CD4-positive, alpha-beta T cell (primary cell): ENCODE measurements around the gene NOS3. TPM values are rescaled to one million over a fixed set of nuclear protein-coding genes. Genes with fewer than 3 reads are reported as not detected.

ENCODE experiments used
- ATAC-seq: fragments of 200-7000 bp; cut with Tn5 transposase; one replicate; pipeline ENCODE4 v1.10.0; 2022; ENCODE audit warnings: mild to moderate bottlenecking; ENCODE audit not compliant: poor library complexity
- CTCF ChIA-PET: fragments of 350-600 bp; sonication (Branson Sonifier 250); formaldehyde crosslinking; loops from one replicate; lab custom pipeline; 2021; ENCODE audit warnings: antibody characterized with exemption, inconsistent platforms; lab: Charles Lee
- POLR2A ChIA-PET: fragments of 350-600 bp; sonication (Branson Sonifier 250); formaldehyde crosslinking; loops from one replicate; lab custom pipeline; 2021; ENCODE audit warnings: antibody characterized with exemption, inconsistent platforms; lab: Charles Lee
- DNase-seq, 14 experiments: peaks; one replicate each; pipeline ENCODE4 v3.0.0-alpha.2; 2013 to 2020; ENCODE audit warnings: mixed read lengths in 2 of 14
- H3K27ac ChIP-seq, 2 donors: one replicate each; pipeline versions ENCODE4 v1.5.1 to v1.7.0; 2013; ENCODE audit warnings: low read length in 2 of 2, low read depth in 1 of 2, mild to moderate bottlenecking in 1 of 2
- H3K27me3 ChIP-seq, 2 experiments: 1 replicate in 1 of 2; 2 replicates in 1 of 2; pipeline versions ENCODE4 v1.6.1 to v1.7.0; 2013; ENCODE audit warnings: low read length in 2 of 2, control low read depth in 1 of 2, mild to moderate bottlenecking in 1 of 2, moderate library complexity in 1 of 2; ENCODE audit not compliant: insufficient read depth in 2 of 2, control insufficient read depth in 1 of 2
- H3K36me3 ChIP-seq: one replicate; pipeline ENCODE4 v1.6.1; 2013; ENCODE audit warnings: low read length, control low read depth; ENCODE audit not compliant: insufficient read depth
- H3K4me1 ChIP-seq: one replicate; pipeline ENCODE4 v1.6.1; 2013; ENCODE audit warnings: low read length, control low read depth; ENCODE audit not compliant: insufficient read depth
- H3K4me3 ChIP-seq: one replicate; pipeline ENCODE4 v1.5.1; 2013; ENCODE audit warnings: mild to moderate bottlenecking, low read length, moderate library complexity
- H3K9me3 ChIP-seq, 2 experiments: 1 replicate in 1 of 2; 2 replicates in 1 of 2; pipeline versions ENCODE4 v1.6.1 to v1.7.0; 2013; ENCODE audit warnings: low read length in 2 of 2, mild to moderate bottlenecking in 2 of 2, control low read depth in 1 of 2, moderate library complexity in 1 of 2; ENCODE audit not compliant: control insufficient read depth in 1 of 2, insufficient read depth in 1 of 2
- H3K27ac Mint-ChIP-seq: one replicate; pipeline ENCODE4 v1.8.0; 2020; ENCODE audit warnings: mixed read lengths
- H3K27me3 Mint-ChIP-seq: one replicate; pipeline ENCODE4 v1.8.0; 2021; ENCODE audit warnings: mixed read lengths
- H3K36me3 Mint-ChIP-seq: one replicate; pipeline ENCODE4 v1.8.0; 2021; ENCODE audit warnings: low read depth, mixed read lengths
- H3K4me1 Mint-ChIP-seq: one replicate; pipeline ENCODE4 v1.8.0; 2021; ENCODE audit warnings: low read depth, mixed read lengths
- H3K4me3 Mint-ChIP-seq: one replicate; pipeline ENCODE4 v1.8.0; 2020; ENCODE audit warnings: mild to moderate bottlenecking, mixed read lengths
- H3K9me3 Mint-ChIP-seq: one replicate; pipeline ENCODE4 v1.8.0; 2020; ENCODE audit warnings: mixed read lengths
- intact Hi-C, 2 experiments: fragments of 100-400 bp; cut with DNase I in 1 of 2; cut with micrococcal nuclease in 1 of 2; formaldehyde crosslinking; loops; one replicate each; pipeline versions ENCODE4 v1.15.1 to v1.9.0; 2023 to 2025; cut with DNase I, micrococcal nuclease
- total RNA-seq, 174 experiments: library from RNA in 2 of 174; stranded (reverse) in 2 of 174; gene quantifications; one replicate each; pipeline ENCODE4 v1.2.3 and lab custom pipeline; 2021 to 2026
- TF ChIP-seq, protein P1 (sequence below): fragments of 200-600 bp; IDR thresholded peaks from one replicate; pipeline ENCODE4 v1.8.0; 2022; ENCODE audit warnings: antibody characterized with exemption, mild to moderate bottlenecking

Gene NOS3
- total RNA-seq, 2 experiments from 2014 or later = 3.9 to 7.1 TPM

DNA sequence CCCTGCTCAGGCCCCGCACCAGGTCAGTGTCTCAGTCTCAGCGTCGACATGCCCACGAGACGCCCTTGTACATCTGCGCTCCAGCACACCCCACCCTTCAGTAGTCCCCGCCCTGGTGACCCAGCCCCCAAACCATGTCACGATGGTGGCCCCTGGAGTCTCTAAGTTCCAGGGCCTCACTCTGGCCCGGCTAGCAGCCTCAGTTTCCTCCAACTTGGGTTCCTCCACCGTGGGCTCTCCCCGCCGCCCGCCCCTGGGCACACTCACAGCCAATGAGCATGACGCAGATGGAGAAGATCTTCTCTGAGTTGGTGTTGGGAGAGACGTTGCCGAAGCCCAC lies 39.7 kb upstream of the NOS3 start:
- Mint-ChIP-seq H3K4me1 (no peaks in the 10 kb centered on the region), H3K4me3 (no peak overlapping the region), H3K36me3 (peaks cover 4% of the 10 kb centered on the region), H3K9me3 (no peaks in the 10 kb centered on the region), H3K27me3 (peaks cover 18% of the 10 kb centered on the region), H3K27ac (no peak overlapping the region)
- Histone ChIP-seq H3K4me3 (no peak overlapping the region), H3K4me1 (no peaks in the 10 kb centered on the region), H3K27ac (no peak overlapping the region), H3K27me3 (peaks cover 4 to 10% of the 10 kb centered on the region in 2 experiments), H3K36me3 (no peaks in the 10 kb centered on the region), H3K9me3 (peaks cover 0 to 3% of the 10 kb centered on the region in 2 experiments)
- ChIA-PET CTCF (no interaction called here), POLR2A (no interaction called here)
- intact Hi-C loops = no loop called here
- TF ChIP-seq, protein P1, sequence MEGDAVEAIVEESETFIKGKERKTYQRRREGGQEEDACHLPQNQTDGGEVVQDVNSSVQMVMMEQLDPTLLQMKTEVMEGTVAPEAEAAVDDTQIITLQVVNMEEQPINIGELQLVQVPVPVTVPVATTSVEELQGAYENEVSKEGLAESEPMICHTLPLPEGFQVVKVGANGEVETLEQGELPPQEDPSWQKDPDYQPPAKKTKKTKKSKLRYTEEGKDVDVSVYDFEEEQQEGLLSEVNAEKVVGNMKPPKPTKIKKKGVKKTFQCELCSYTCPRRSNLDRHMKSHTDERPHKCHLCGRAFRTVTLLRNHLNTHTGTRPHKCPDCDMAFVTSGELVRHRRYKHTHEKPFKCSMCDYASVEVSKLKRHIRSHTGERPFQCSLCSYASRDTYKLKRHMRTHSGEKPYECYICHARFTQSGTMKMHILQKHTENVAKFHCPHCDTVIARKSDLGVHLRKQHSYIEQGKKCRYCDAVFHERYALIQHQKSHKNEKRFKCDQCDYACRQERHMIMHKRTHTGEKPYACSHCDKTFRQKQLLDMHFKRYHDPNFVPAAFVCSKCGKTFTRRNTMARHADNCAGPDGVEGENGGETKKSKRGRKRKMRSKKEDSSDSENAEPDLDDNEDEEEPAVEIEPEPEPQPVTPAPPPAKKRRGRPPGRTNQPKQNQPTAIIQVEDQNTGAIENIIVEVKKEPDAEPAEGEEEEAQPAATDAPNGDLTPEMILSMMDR = no peak
- ATAC-seq = no peak
- DNase-seq = no peak

GRCh38 chr7:150951521-150951920 lies 39.3 kb upstream of the NOS3 start:
- no peak overlapping the region for H3K27ac ChIP-seq
- ChIA-PET CTCF (no interaction called here), POLR2A (no interaction called here)
- H3K9me3 ChIP-seq = peaks cover 0 to 4% of the 10 kb centered on the region in 2 experiments
- Mint-ChIP-seq H3K27me3 (peaks cover 21% of the 10 kb centered on the region), H3K4me3 (no peak overlapping the region), H3K4me1 (no peaks in the 10 kb centered on the region), H3K9me3 (no peaks in the 10 kb centered on the region), H3K36me3 (peaks cover 4% of the 10 kb centered on the region), H3K27ac (no peak overlapping the region)
- H3K27me3 ChIP-seq = peaks cover 5 to 9% of the 10 kb centered on the region in 2 experiments
- TF ChIP-seq, protein P1 = no peak
- no peaks in the 10 kb centered on the region for H3K36me3 ChIP-seq
- H3K4me3 ChIP-seq = no peak overlapping the region
- no peak for DNase-seq
- no peaks in the 10 kb centered on the region for H3K4me1 ChIP-seq
- intact Hi-C loops = no loop called here
- no peak for ATAC-seq

GRCh38 chr7:150952331-150953050 lies 38.3 kb upstream of the NOS3 start:
- CTCF ChIA-PET = no interaction called here
- Histone ChIP-seq H3K9me3 (peaks cover 0 to 14% of the 10 kb centered on the region in 2 experiments), H3K27me3 (peaks cover 15 to 18% of the 10 kb centered on the region in 2 experiments), H3K36me3 (no peaks in the 10 kb centered on the region), H3K27ac (no peak overlapping the region), H3K4me1 (no peaks in the 10 kb centered on the region), H3K4me3 (no peak overlapping the region)
- Mint-ChIP-seq H3K36me3 (peaks cover 4% of the 10 kb centered on the region), H3K27me3 (peaks cover 30% of the 10 kb centered on the region), H3K9me3 (no peaks in the 10 kb centered on the region), H3K27ac (no peak overlapping the region), H3K4me1 (peaks cover 5% of the 10 kb centered on the region), H3K4me3 (no peak overlapping the region)
- TF ChIP-seq, protein P1 = no peak
- POLR2A ChIA-PET = no interaction called here
- DNase-seq (no peak), ATAC-seq (no peak)
- intact Hi-C loops = no loop called here
